IMR-90 (cell line): ENCODE measurements around the gene USP35. TPM values are rescaled to one million over a fixed set of nuclear protein-coding genes. Genes with fewer than 3 reads are reported as not detected.
A peak's percentile ranks its signal among the peaks of the same experiment; 100 is the strongest.

Experiments
- ATAC-seq: fragments of 200-7000 bp; cut with Tn5 transposase; 2 replicates; pipeline ENCODE4 v1.9.1; 2020; ENCODE audit warnings: low read depth, mild to moderate bottlenecking, moderate library complexity
- BruUV-seq: library from RNA; stranded (reverse); fragments of 400-500 nt; replicated peaks from 2 replicates; lab custom pipeline; 2021; lab: Mats Ljungman, UMichigan
- CTCF ChIA-PET: fragments of 300-600 bp; formaldehyde crosslinking; extraction: SDS; loops from one replicate; lab custom pipeline; 2021; ENCODE audit warnings: antibody characterized with exemption; lab: Yijun Ruan, JAX
- POLR2A ChIA-PET: fragments of 300-600 bp; sonication (Branson Sonifier 250); formaldehyde crosslinking; loops from one replicate; lab custom pipeline; 2022; ENCODE audit warnings: antibody characterized with exemption; ENCODE audit not compliant: unreplicated experiment; lab: Charles Lee
- DNase-seq: peaks from one replicate; pipeline ENCODE4 v3.0.0; 2013
- H2AFZ ChIP-seq: replicated peaks from 2 replicates; pipeline ENCODE3; 2013; ENCODE audit warnings: low read length, mild to moderate bottlenecking; ENCODE audit not compliant: poor library complexity
- H2AK5ac ChIP-seq: 2 replicates; pipeline ENCODE4 v1.6.1; 2013; ENCODE audit warnings: low read depth, low read length, inconsistent platforms
- H2AK9ac ChIP-seq: replicated peaks from 2 replicates; pipeline ENCODE3; 2013; ENCODE audit warnings: mild to moderate bottlenecking, low read depth, low read length, moderate library complexity; ENCODE audit not compliant: poor library complexity
- H2BK120ac ChIP-seq: 2 replicates; pipeline ENCODE4 v1.6.1; 2013; ENCODE audit warnings: low read depth, low read length, inconsistent platforms
- H2BK15ac ChIP-seq: 3 replicates; pipeline ENCODE4 v1.6.1; 2013; ENCODE audit warnings: low read depth, low read length, inconsistent platforms
- H2BK20ac ChIP-seq: 2 replicates; pipeline ENCODE4 v1.6.1; 2013; ENCODE audit warnings: low read depth, mild to moderate bottlenecking, inconsistent platforms, low read length, moderate library complexity
- H2BK5ac ChIP-seq: 2 replicates; pipeline ENCODE4 v1.6.1; 2013; ENCODE audit warnings: mild to moderate bottlenecking, low read depth, low read length, inconsistent platforms; ENCODE audit not compliant: poor library complexity, severe bottlenecking
- H3K14ac ChIP-seq: replicated peaks from 2 replicates; pipeline ENCODE4 v1.6.1; 2013; ENCODE audit warnings: low read depth, low read length, inconsistent platforms
- H3K18ac ChIP-seq: 2 replicates; pipeline ENCODE4 v1.6.1; 2013; ENCODE audit warnings: low read depth, low read length, control low read depth
- H3K23ac ChIP-seq: 2 replicates; pipeline ENCODE4 v1.6.1; 2013; ENCODE audit warnings: low read depth, low read length, inconsistent platforms
- H3K27ac ChIP-seq: 2 replicates; pipeline ENCODE4 v1.5.1; 2013; ENCODE audit warnings: mild to moderate bottlenecking, control low read depth, low read length; ENCODE audit not compliant: insufficient read depth
- H3K27me3 ChIP-seq: 2 replicates; pipeline ENCODE4 v1.6.1; 2013; ENCODE audit warnings: low read length; ENCODE audit not compliant: control insufficient read depth, insufficient read depth
- H3K36me3 ChIP-seq: 2 replicates; pipeline ENCODE4 v1.6.1; 2013; ENCODE audit warnings: low read length, mixed read lengths; ENCODE audit not compliant: control insufficient read depth, insufficient read depth
- H3K4ac ChIP-seq: 2 replicates; pipeline ENCODE4 v1.6.1; 2013; ENCODE audit warnings: low read depth, low read length, inconsistent platforms
- H3K4me1 ChIP-seq: 2 replicates; pipeline ENCODE4 v1.6.1; 2013; ENCODE audit warnings: low read length, mixed read lengths; ENCODE audit not compliant: control insufficient read depth, insufficient read depth
- H3K4me2 ChIP-seq: 2 replicates; pipeline ENCODE4 v1.6.1; 2013; ENCODE audit warnings: low read depth, mild to moderate bottlenecking, control low read depth, low read length, moderate library complexity
- H3K4me3 ChIP-seq: 2 replicates; pipeline ENCODE4 v1.5.1; 2013; ENCODE audit warnings: low read depth, mild to moderate bottlenecking, control low read depth, low read length, moderate library complexity; ENCODE audit not compliant: insufficient read depth
- H3K56ac ChIP-seq: 2 replicates; pipeline ENCODE4 v1.6.1; 2013; ENCODE audit warnings: low read length, inconsistent platforms; ENCODE audit not compliant: insufficient read depth; ENCODE audit errors: extremely low read depth
- H3K79me1 ChIP-seq, 2 experiments: 2 replicates each; pipeline ENCODE4 v1.6.1; 2013; ENCODE audit warnings: low read length in 2 of 2, inconsistent platforms in 1 of 2, low read depth in 1 of 2
- H3K9ac ChIP-seq: 2 replicates; pipeline ENCODE4 v1.6.1; 2013; ENCODE audit warnings: low read depth, low read length, control low read depth
- H3K9me1 ChIP-seq: 2 replicates; pipeline ENCODE4 v1.6.1; 2013; ENCODE audit warnings: low read length, inconsistent platforms; ENCODE audit not compliant: insufficient read depth
- H3K9me3 ChIP-seq: 2 replicates; pipeline ENCODE4 v1.6.1; 2013; ENCODE audit warnings: low read length; ENCODE audit not compliant: control insufficient read depth, insufficient read depth
- H4K20me1 ChIP-seq: 2 replicates; pipeline ENCODE4 v1.6.1; 2013; ENCODE audit warnings: low read length, inconsistent platforms; ENCODE audit not compliant: insufficient read depth
- H4K5ac ChIP-seq: 2 replicates; pipeline ENCODE4 v1.6.1; 2013; ENCODE audit warnings: mild to moderate bottlenecking, low read depth, low read length, control low read depth
- H4K8ac ChIP-seq, 2 experiments: 2 replicates each; pipeline ENCODE4 v1.6.1; 2013; ENCODE audit warnings: low read depth in 2 of 2, low read length in 2 of 2, control low read depth in 1 of 2, inconsistent platforms in 1 of 2
- H4K91ac ChIP-seq: 2 replicates; pipeline ENCODE4 v1.6.1; 2013; ENCODE audit warnings: low read depth, low read length, inconsistent platforms; ENCODE audit not compliant: insufficient read depth
- CEBPB ChIP-seq: IDR thresholded peaks from 2 replicates; pipeline ENCODE4 v1.6.1; 2012; ENCODE audit warnings: low read depth, low read length, improper control_type of control experiment
- CHD1 ChIP-seq: IDR thresholded peaks from 2 replicates; pipeline ENCODE4 v1.6.1; 2012; ENCODE audit warnings: low read depth, low read length, improper control_type of control experiment
- CTCF ChIP-seq: conservative IDR thresholded peaks from 2 replicates; pipeline ENCODE4 v1.5.1; 2012; ENCODE audit warnings: mild to moderate bottlenecking, low read depth, low read length, improper control_type of control experiment
- ELK1 ChIP-seq: fragments of 150-350 bp; IDR thresholded peaks from 2 replicates; pipeline ENCODE4 v1.6.1; 2016; ENCODE audit warnings: low read depth, mild to moderate bottlenecking, low read length, moderate library complexity, borderline replicate concordance
- MAFK ChIP-seq: IDR thresholded peaks from 2 replicates; pipeline ENCODE4 v1.6.1; 2012; ENCODE audit warnings: low read depth, low read length, improper control_type of control experiment
- MXI1 ChIP-seq: IDR thresholded peaks from 2 replicates; pipeline ENCODE4 v1.6.1; 2012; ENCODE audit warnings: low read depth, mild to moderate bottlenecking, low read length, moderate library complexity, borderline replicate concordance
- RFX5 ChIP-seq: IDR thresholded peaks from 2 replicates; pipeline ENCODE4 v1.8.0; 2012; ENCODE audit warnings: low read depth, mild to moderate bottlenecking, low read length, moderate library complexity
- SMC3 ChIP-seq: fragments of 150-350 bp; IDR thresholded peaks from 2 replicates; pipeline ENCODE4 v1.6.1; 2016; ENCODE audit warnings: low read depth, mild to moderate bottlenecking, antibody characterized with exemption, low read length, moderate library complexity
- WGBS, 2 experiments: methylation state at CpG; one replicate each; pipeline versions ENCODE4 v1.1.5 to v1.1.7; 2013; ENCODE audit warnings: missing lambda C conversion rate in 2 of 2; ENCODE audit not compliant: insufficient read length in 1 of 2; ENCODE audit errors: extremely low coverage in 2 of 2; 5-methylcytosine and 5-hydroxymethylcytosine counted together
- dilution Hi-C: fragments of 300-500 bp; cut with HindIII; formaldehyde crosslinking; loops from one replicate; pipeline ENCODE4 v1.14.3; 2018; ENCODE audit warnings: low sequenced_read_pairs; ENCODE audit not compliant: unreplicated experiment
- in situ Hi-C: fragments of 300-500 bp; cut with MboI; formaldehyde crosslinking; loops from 3 replicates; pipeline ENCODE4 v1.14.3; 2019; ENCODE audit warnings: low sequenced_read_pairs, inconsistent platforms, mixed read lengths
- intact Hi-C: fragments of 100-400 bp; cut with micrococcal nuclease; formaldehyde crosslinking; loops from 2 replicates; pipeline ENCODE4 v1.10.0; 2022
- polyA plus RNA-seq, 3 experiments: library from polyadenylated mRNA; depleted of rRNA; stranded (reverse); fragments of >200 nt; gene quantifications; 2 replicates each; pipeline ENCODE4 v1.2.3, GENCODE V29; 2012; ENCODE audit warnings: low replicate concordance in 1 of 3
- total RNA-seq: library from RNA; depleted of rRNA; stranded (reverse); fragments of >200 nt; gene quantifications from 2 replicates; pipeline ENCODE4 v1.2.3, GENCODE V29; 2012

USP35 gene
- total and polyA plus RNA-seq, 2 of the 4 experiments (the other 2 are of a cell fraction), result 2.7 to 11.3 TPM

- Histone ChIP-seq H3K27me3 (no peaks in the 10 kb centered on the region), H2BK5ac (no peak overlapping the region), H4K8ac (no peak overlapping the region), H4K5ac (no peak overlapping the region), H2AFZ (no peak overlapping the region), H2BK20ac (no peak overlapping the region), H3K79me1 (peaks cover 49 to 88% of the 10 kb centered on the region in 2 experiments), H3K4me2 (peak overlapping the region; percentile 11; the same call in 1 of the 2 replicates), H3K4me1 (peaks cover 15% of the 10 kb centered on the region), H4K91ac (no peak overlapping the region), H3K23ac (no peak overlapping the region), H3K9me3 (no peaks in the 10 kb centered on the region), H3K9ac (no peak overlapping the region), H3K4me3 (no peak overlapping the region), H3K18ac (no peak overlapping the region), H3K14ac (no peak overlapping the region), H3K27ac (no peak overlapping the region), H2BK120ac (no peak overlapping the region), H3K36me3 (no peaks in the 10 kb centered on the region), H3K4ac (no peak overlapping the region), H2AK9ac (peak overlapping the region; percentile 29), H4K20me1 (peaks cover 43% of the 10 kb centered on the region), H3K9me1 (peaks cover 25% of the 10 kb centered on the region), H2BK15ac (no peak overlapping the region), H3K56ac (no peak overlapping the region), H2AK5ac (peak overlapping the region; percentile 27; the same call in 1 of the 2 replicates)
- ChIA-PET POLR2A (no interaction called here), CTCF (interaction anchor here (0.6 to 1.9 kb wide), 3 partner anchors 41 to 903 kb away, joined by 4 to 6 read pairs (median 5); no protein-coding TSS in a partner anchor)
- in situ Hi-C loops (no loop called here), dilution Hi-C loops (no loop called here), intact Hi-C loops (no loop called here)
- TF ChIP-seq CEBPB (no peak), CTCF (no peak), ELK1 (no peak), CHD1 (no peak), SMC3 (no peak), RFX5 (no peak), MAFK (no peak), MXI1 (no peak)
- no peak for DNase-seq
- WGBS, 2 experiments, result 38% methylated on average over 1 of the region's 3 CpGs; no CpG with 5 or more reads in 1 of the 2 experiments
- ATAC-seq, result no peak
- BruUV-seq, result no TSS peak
Observed at GRCh38 chr11:78190374-78190773, 1.7 kb downstream of the USP35 start.
